Progenitor cell of endocrine pancreas (in vitro differentiated cells): ENCODE measurements around the gene TRIM28. TPM values are rescaled to one million over a fixed set of nuclear protein-coding genes. Genes with fewer than 3 reads are reported as not detected.
A peak's percentile ranks its signal among the peaks of the same experiment; 100 is the strongest.

Source experiments
- DNase-seq: peaks from one replicate; pipeline ENCODE4 v3.0.0; 2021; ENCODE audit warnings: low spot score; ENCODE audit not compliant: unreplicated experiment
- H3K27ac Mint-ChIP-seq: 2 replicates; pipeline ENCODE4 v1.8.0; 2021; ENCODE audit warnings: mild to moderate bottlenecking, moderate library complexity, mixed read lengths
- H3K27me3 Mint-ChIP-seq: 2 replicates; pipeline ENCODE4 v1.8.0; 2021; ENCODE audit warnings: mixed read lengths
- H3K36me3 Mint-ChIP-seq: 2 replicates; pipeline ENCODE4 v1.8.0; 2022; ENCODE audit warnings: mixed read lengths; ENCODE audit not compliant: insufficient read depth
- H3K4me1 Mint-ChIP-seq: 2 replicates; pipeline ENCODE4 v1.8.0; 2021; ENCODE audit warnings: low read depth, mixed read lengths
- H3K4me3 Mint-ChIP-seq: 2 replicates; pipeline ENCODE4 v1.8.0; 2021; ENCODE audit warnings: low read depth, mild to moderate bottlenecking, moderate library complexity, mixed read lengths
- H3K9me3 Mint-ChIP-seq: 2 replicates; pipeline ENCODE4 v1.8.0; 2021; ENCODE audit warnings: low read depth, mixed read lengths
- total RNA-seq: library from RNA; stranded (reverse); gene quantifications from 2 replicates; pipeline ENCODE4 v1.2.1, GENCODE V29; 2021
- TF ChIP-seq, protein P1 (sequence below): fragments of 200-600 bp; sonication (generic); IDR thresholded peaks from one replicate; pipeline ENCODE4 v1.5.0; 2021; ENCODE audit warnings: antibody characterized with exemption, mild to moderate bottlenecking; ENCODE audit not compliant: unreplicated experiment

Gene TRIM28
- total RNA-seq, 1 donor from 2014 or later, result 699 TPM

- peaks cover 31% of the 10 kb centered on the region for H3K4me1 Mint-ChIP-seq
- H3K4me3 Mint-ChIP-seq, result peak within 1 kb of the TSS; percentile 97
- no peaks in the 10 kb centered on the region for H3K27me3 Mint-ChIP-seq
- peak within 1 kb of the TSS; percentile 99 for H3K27ac Mint-ChIP-seq
- no peaks in the 10 kb centered on the region for H3K9me3 Mint-ChIP-seq
- peaks cover 3% of the 10 kb centered on the region for H3K36me3 Mint-ChIP-seq
- TF ChIP-seq, protein P1, sequence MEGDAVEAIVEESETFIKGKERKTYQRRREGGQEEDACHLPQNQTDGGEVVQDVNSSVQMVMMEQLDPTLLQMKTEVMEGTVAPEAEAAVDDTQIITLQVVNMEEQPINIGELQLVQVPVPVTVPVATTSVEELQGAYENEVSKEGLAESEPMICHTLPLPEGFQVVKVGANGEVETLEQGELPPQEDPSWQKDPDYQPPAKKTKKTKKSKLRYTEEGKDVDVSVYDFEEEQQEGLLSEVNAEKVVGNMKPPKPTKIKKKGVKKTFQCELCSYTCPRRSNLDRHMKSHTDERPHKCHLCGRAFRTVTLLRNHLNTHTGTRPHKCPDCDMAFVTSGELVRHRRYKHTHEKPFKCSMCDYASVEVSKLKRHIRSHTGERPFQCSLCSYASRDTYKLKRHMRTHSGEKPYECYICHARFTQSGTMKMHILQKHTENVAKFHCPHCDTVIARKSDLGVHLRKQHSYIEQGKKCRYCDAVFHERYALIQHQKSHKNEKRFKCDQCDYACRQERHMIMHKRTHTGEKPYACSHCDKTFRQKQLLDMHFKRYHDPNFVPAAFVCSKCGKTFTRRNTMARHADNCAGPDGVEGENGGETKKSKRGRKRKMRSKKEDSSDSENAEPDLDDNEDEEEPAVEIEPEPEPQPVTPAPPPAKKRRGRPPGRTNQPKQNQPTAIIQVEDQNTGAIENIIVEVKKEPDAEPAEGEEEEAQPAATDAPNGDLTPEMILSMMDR, result peak; percentile 56
- peak; percentile 89 for DNase-seq
Observed at GRCh38 chr19:58519355-58520256, 24.3 kb upstream of the TRIM28 start, which contains the start of gene ZBTB45. Gene ZBTB45 (minus strand): TSS chr19:58519810. CDS start chr19:58517673, 2,137 bp downstream.

DNA sequence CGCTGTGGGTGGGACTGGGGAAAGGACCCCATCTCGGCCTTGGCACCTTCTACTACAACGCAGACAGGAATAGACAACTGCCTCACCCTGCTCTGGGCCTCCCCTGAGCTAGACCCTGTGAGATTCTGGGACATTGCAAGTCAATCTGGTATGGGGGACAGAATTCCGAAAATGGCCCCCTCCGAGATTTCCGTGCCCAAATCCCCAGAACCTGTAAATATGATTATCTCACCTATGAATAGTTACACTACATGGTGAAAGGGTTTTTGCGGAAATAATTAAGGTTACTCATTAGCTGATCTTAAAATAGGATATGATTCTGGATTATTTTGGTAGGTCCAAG, 23.6 kb upstream of the TRIM28 start:
- peaks cover 29% of the 10 kb centered on the region for H3K4me1 Mint-ChIP-seq
- peaks cover 3% of the 10 kb centered on the region for H3K36me3 Mint-ChIP-seq
- peak overlapping the region; percentile 99 for H3K27ac Mint-ChIP-seq
- no peaks in the 10 kb centered on the region for H3K27me3 Mint-ChIP-seq
- peak overlapping the region; percentile 97 for H3K4me3 Mint-ChIP-seq
- TF ChIP-seq, protein P1, result no peak
- no peaks in the 10 kb centered on the region for H3K9me3 Mint-ChIP-seq
- no peak for DNase-seq

GRCh38 chr19:58521651-58522050, 22.2 kb upstream of the TRIM28 start:
- Mint-ChIP-seq H3K27ac (peak overlapping the region; percentile 96), H3K27me3 (no peaks in the 10 kb centered on the region)

GRCh38 chr19:58522709-58523108, 21.2 kb upstream of the TRIM28 start:
- H3K36me3 Mint-ChIP-seq, result no peaks in the 10 kb centered on the region
- H3K4me1 Mint-ChIP-seq, result peaks cover 24% of the 10 kb centered on the region
- TF ChIP-seq, protein P1, result no peak
- no peaks in the 10 kb centered on the region for H3K27me3 Mint-ChIP-seq
- H3K9me3 Mint-ChIP-seq, result no peaks in the 10 kb centered on the region
- DNase-seq, result no peak
- no peak overlapping the region for H3K27ac Mint-ChIP-seq
- no peak overlapping the region for H3K4me3 Mint-ChIP-seq

More at GRCh38 chr19:58521651-58522050, 22.2 kb upstream of the TRIM28 start:
- Mint-ChIP-seq H3K4me1 (peaks cover 24% of the 10 kb centered on the region), H3K4me3 (peak overlapping the region; percentile 61), H3K9me3 (no peaks in the 10 kb centered on the region), H3K36me3 (no peaks in the 10 kb centered on the region)
- no peak for DNase-seq
- TF ChIP-seq, protein P1, result no peak

DNA sequence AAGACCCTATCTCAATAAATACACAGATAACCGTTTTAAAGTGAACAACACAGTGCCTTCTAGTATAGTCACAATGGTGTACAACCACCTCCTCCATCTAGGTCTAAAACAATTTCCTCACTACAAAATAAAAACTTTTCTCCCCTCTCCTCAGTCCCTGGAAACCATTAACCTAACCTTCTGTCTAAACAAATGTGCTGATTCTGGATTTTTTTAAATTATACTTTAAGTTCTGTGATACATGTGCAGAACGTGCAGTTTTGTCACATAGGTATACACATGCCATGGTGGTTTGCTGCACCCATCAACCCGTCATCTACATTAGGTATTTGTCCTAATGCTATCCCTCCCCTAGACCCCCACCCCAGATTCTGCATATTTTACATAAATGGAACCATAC, 14.5 kb upstream of the TRIM28 start:
- Mint-ChIP-seq H3K27ac (no peak overlapping the region), H3K9me3 (no peaks in the 10 kb centered on the region), H3K36me3 (no peaks in the 10 kb centered on the region), H3K4me1 (no peaks in the 10 kb centered on the region), H3K27me3 (peaks cover 5% of the 10 kb centered on the region), H3K4me3 (no peak overlapping the region)
- TF ChIP-seq, protein P1, result no peak
- no peak for DNase-seq
